Testis (tissue), 2 donors: Measurements from ENCODE around the gene C1RL.

ENCODE experiments used
- CTCF ChIP-seq, 3 experiments: fragments of 450-650 bp in 2 of 3; fragments of 200-600 bp in 1 of 3; sonication (generic) in 1 of 3; IDR thresholded peaks; one replicate each; pipeline ENCODE4 v1.5.1; 2016 to 2019; ENCODE audit warnings: antibody characterized with exemption in 3 of 3, mild to moderate bottlenecking in 2 of 3, moderate library complexity in 1 of 3
- POLR2A ChIP-seq: fragments of 450-650 bp; IDR thresholded peaks from one replicate; pipeline ENCODE4 v1.6.1; 2017; ENCODE audit warnings: antibody characterized with exemption, mild to moderate bottlenecking, moderate library complexity

GRCh38 chr12:7155471-7156034 is 46.5 kb upstream of the C1RL start:
- TF ChIP-seq CTCF (IDR thresholded peaks at IDR 0.05) = no peak
- no peak for TF ChIP-seq POLR2A
